SK-N-SH (cell line): ENCODE measurements around the gene SWI5. TPM values are rescaled to one million over a fixed set of nuclear protein-coding genes. Genes with fewer than 3 reads are reported as not detected.

ENCODE experiments used
- CTCF ChIA-PET: fragments of 300-600, 350-600 bp; formaldehyde crosslinking; extraction: SDS; loops from one replicate; lab custom pipeline; 2021; lab: Yijun Ruan, JAX
- POLR2A ChIA-PET: fragments of 350-600 bp; sonication (Branson Sonifier 250); formaldehyde crosslinking; extraction: SDS; loops from one replicate; lab custom pipeline; 2020; ENCODE audit warnings: antibody characterized with exemption, inconsistent platforms; lab: Yijun Ruan, JAX
- DNase-seq: peaks from one replicate; pipeline ENCODE4 v3.0.0; 2012
- H2AFZ ChIP-seq: fragments of 200-600 bp; sonication (generic); 2 replicates; pipeline ENCODE4 v1.8.1; 2016; ENCODE audit warnings: antibody characterized with exemption, mild to moderate bottlenecking, low read depth
- H3F3A ChIP-seq: fragments of 200-600 bp; sonication (generic); replicated peaks from 2 replicates; pipeline ENCODE3; 2016; ENCODE audit warnings: antibody characterized with exemption, mild to moderate bottlenecking; ENCODE audit not compliant: insufficient read depth
- H3K27ac ChIP-seq, 2 experiments: fragments of 200-500 bp in 1 of 2; fragments of 200-600 bp in 1 of 2; sonication (Bioruptor generic) in 1 of 2; sonication (generic), shearing (Covaris generic) in 1 of 2; 2 replicates each; pipeline versions ENCODE4 v1.5.1 to v1.6.1; 2014 to 2016; ENCODE audit warnings: low read depth in 2 of 2, inconsistent platforms in 1 of 2, low read length in 1 of 2, mild to moderate bottlenecking in 1 of 2, mixed read lengths in 1 of 2
- H3K27me3 ChIP-seq: fragments of 200-600 bp; sonication (generic), shearing (Covaris generic); 2 replicates; pipeline ENCODE4 v1.6.1; 2016; ENCODE audit warnings: mixed run types; ENCODE audit not compliant: insufficient read depth
- H3K36me3 ChIP-seq, 2 experiments: fragments of 200-500 bp in 1 of 2; fragments of 200-600 bp in 1 of 2; sonication (Bioruptor generic) in 1 of 2; sonication (generic) in 1 of 2; replicated peaks in 1 of 2; 2 replicates each; pipeline versions ENCODE3 to v1.5.1; 2014 to 2016; ENCODE audit warnings: low read length in 1 of 2, mild to moderate bottlenecking in 1 of 2; ENCODE audit not compliant: insufficient read depth in 2 of 2, control insufficient read depth in 1 of 2
- H3K4me1 ChIP-seq, 2 experiments: fragments of 200-500 bp in 1 of 2; fragments of 200-600 bp in 1 of 2; sonication (Bioruptor generic) in 1 of 2; sonication (generic), shearing (Covaris generic) in 1 of 2; 2 replicates each; pipeline versions ENCODE4 v1.5.1 to v1.6.1; 2014 to 2016; ENCODE audit warnings: low read depth in 1 of 2, low read length in 1 of 2, mixed run types in 1 of 2; ENCODE audit not compliant: insufficient read depth in 2 of 2, control insufficient read depth in 1 of 2
- H3K4me2 ChIP-seq: fragments of 200-600 bp; sonication (generic), shearing (Covaris generic); 2 replicates; pipeline ENCODE4 v1.6.1; 2017; ENCODE audit warnings: mixed run types
- H3K4me3 ChIP-seq, 2 experiments: fragments of 200-500 bp in 1 of 2; fragments of 200-600 bp in 1 of 2; sonication (Bioruptor generic) in 1 of 2; sonication (generic), shearing (Covaris generic) in 1 of 2; 2 replicates each; pipeline versions ENCODE4 v1.5.1 to v1.8.1; 2014 to 2016; ENCODE audit warnings: low read depth in 2 of 2, inconsistent platforms in 1 of 2, low read length in 1 of 2, mild to moderate bottlenecking in 1 of 2, mixed read lengths in 1 of 2, moderate library complexity in 1 of 2
- H3K79me2 ChIP-seq: fragments of 200-600 bp; sonication (generic); 2 replicates; pipeline ENCODE4 v1.8.1; 2017; ENCODE audit warnings: mild to moderate bottlenecking; ENCODE audit not compliant: insufficient read depth
- H3K9ac ChIP-seq: fragments of 200-600 bp; sonication (generic); 2 replicates; pipeline ENCODE4 v1.6.1; 2017; ENCODE audit warnings: mixed run types
- H3K9me2 ChIP-seq: fragments of 200-600 bp; sonication (generic); 2 replicates; pipeline ENCODE4 v1.6.1; 2017; ENCODE audit warnings: mixed run types
- H3K9me3 ChIP-seq: fragments of 200-600 bp; sonication (generic); 2 replicates; pipeline ENCODE4 v1.6.1; 2017; ENCODE audit warnings: mixed run types, mild to moderate bottlenecking, moderate library complexity
- H4K20me1 ChIP-seq: fragments of 200-600 bp; sonication (generic); 2 replicates; pipeline ENCODE4 v1.6.1; 2017; ENCODE audit warnings: mild to moderate bottlenecking, mixed run types; ENCODE audit not compliant: insufficient read depth
- CHD2 ChIP-seq: fragments of 150-350 bp; IDR thresholded peaks from 2 replicates; pipeline ENCODE4 v1.6.1; 2018; ENCODE audit warnings: low read length; ENCODE audit not compliant: partially characterized antibody
- EP300 ChIP-seq, 2 experiments: IDR thresholded peaks; 2 replicates each; pipeline versions ENCODE4 v1.4.0 to v1.6.1; 2012; ENCODE audit warnings: borderline replicate concordance in 1 of 2, low read depth in 1 of 2, low read length in 1 of 2
- FOXJ3 ChIP-seq: sonication (generic); formaldehyde crosslinking; IDR thresholded peaks from 2 replicates; pipeline ENCODE4 v1.5.1; 2020; ENCODE audit warnings: mild to moderate bottlenecking, missing genetic modification reagents
- JUND ChIP-seq: IDR thresholded peaks from 2 replicates; pipeline ENCODE4 v1.4.0; 2012
- MAX ChIP-seq: IDR thresholded peaks from 2 replicates; pipeline ENCODE4 v1.4.0; 2012; ENCODE audit warnings: low read depth
- MEF2A ChIP-seq: IDR thresholded peaks from 2 replicates; pipeline ENCODE4 v1.4.0; 2012; ENCODE audit warnings: low read depth, borderline replicate concordance
- NFIC ChIP-seq: IDR thresholded peaks from 2 replicates; pipeline ENCODE4 v1.4.0; 2012; ENCODE audit warnings: borderline replicate concordance
- PBX3 ChIP-seq: IDR thresholded peaks from 2 replicates; pipeline ENCODE4; 2012
- POLR2AphosphoS5 ChIP-seq: IDR thresholded peaks from 2 replicates; pipeline ENCODE4 v1.6.1; 2012; ENCODE audit warnings: low read depth, low read length
- RCOR1 ChIP-seq: fragments of 150-350 bp; IDR thresholded peaks from 2 replicates; pipeline ENCODE4 v1.6.1; 2017; ENCODE audit warnings: antibody characterized with exemption, low read length
- RFX5 ChIP-seq: IDR thresholded peaks from 2 replicates; pipeline ENCODE4 v1.6.1; 2012; ENCODE audit warnings: mild to moderate bottlenecking, improper control_type of control experiment, low read length
- TAF1 ChIP-seq: IDR thresholded peaks from 2 replicates; pipeline ENCODE4 v1.6.1; 2012; ENCODE audit warnings: low read depth, mild to moderate bottlenecking, low read length, moderate library complexity, borderline replicate concordance
- TCF12 ChIP-seq: IDR thresholded peaks from 2 replicates; pipeline ENCODE4 v1.4.0; 2012
- YY1 ChIP-seq: IDR thresholded peaks from 2 replicates; pipeline ENCODE4 v1.4.0; 2012; ENCODE audit warnings: low read depth, mild to moderate bottlenecking
- WGBS: methylation state at CpG from one replicate; pipeline ENCODE4 v1.1.6; 2017; ENCODE audit warnings: low lambda C conversion rate; 5-methylcytosine and 5-hydroxymethylcytosine counted together
- polyA plus RNA-seq, 3 experiments: library from polyadenylated mRNA; depleted of rRNA; stranded (reverse); fragments of >200 nt; gene quantifications; 2 replicates each; pipeline ENCODE4 v1.2.3, GENCODE V29; 2012
- TF ChIP-seq, protein P1 (sequence below): IDR thresholded peaks from 2 replicates; pipeline ENCODE4 v1.4.0; 2012; ENCODE audit warnings: low read depth, borderline replicate concordance
- TF ChIP-seq, protein P2 (sequence below): fragments of 200-600 bp; sonication (generic); IDR thresholded peaks from 2 replicates; pipeline ENCODE4 v1.6.1; 2017; ENCODE audit warnings: antibody characterized with exemption, mild to moderate bottlenecking, moderate library complexity

The SWI5 gene
- polyA plus RNA-seq, 1 of the 3 experiments (the other 2 are of a cell fraction), result 84.1 TPM

DNA sequence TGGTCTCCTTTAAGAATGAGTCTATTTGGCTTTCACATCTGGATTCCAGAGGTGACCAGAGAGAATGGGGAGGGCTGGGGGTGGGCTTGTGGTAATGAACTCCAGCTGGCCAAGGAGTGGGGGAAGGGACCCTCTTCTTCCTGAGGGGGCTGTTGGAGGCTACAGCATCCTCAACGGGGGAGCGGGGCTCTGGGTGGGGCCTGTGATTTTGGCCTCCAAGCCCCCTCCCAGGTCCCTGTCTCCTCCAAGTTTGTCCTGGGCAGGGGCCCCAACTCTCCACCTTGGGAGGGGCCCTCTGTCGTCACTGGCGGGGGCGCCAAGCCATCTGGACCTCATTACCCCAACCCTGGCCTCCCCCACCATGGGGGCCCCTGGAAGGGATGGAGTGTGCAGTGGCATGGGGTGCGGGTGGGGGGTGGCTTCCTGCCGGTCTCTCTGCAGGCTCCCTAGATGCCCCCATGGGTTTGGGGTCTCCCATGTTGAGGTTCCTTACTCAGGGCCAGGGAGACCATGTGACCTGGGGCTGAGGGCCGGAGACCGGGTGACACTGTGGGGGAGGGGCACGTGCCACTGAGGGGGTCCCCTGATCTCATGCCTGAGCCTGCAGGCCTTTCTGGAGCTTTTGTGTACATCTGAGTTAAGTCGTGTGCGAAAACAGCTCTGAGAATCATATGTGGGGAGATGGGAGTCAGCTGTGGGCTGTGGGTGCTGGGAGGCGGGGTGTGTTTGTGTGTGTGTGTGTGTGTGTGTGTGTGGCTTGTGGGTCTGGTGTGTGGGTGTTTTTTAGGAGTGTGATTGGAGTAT lies 32.7 kb upstream of the SWI5 start:
- DNase-seq, result peak; percentile 85
- CTCF ChIA-PET, result interaction anchor here (0.8 to 3.4 kb wide), 3 partner anchors 12 to 43 kb away, joined by 3 to 13 read pairs (median 3); no protein-coding TSS in a partner anchor
- H3K79me2 ChIP-seq, result no peaks in the 10 kb centered on the region
- H3K4me2 ChIP-seq, result no peak overlapping the region
- H3K36me3 ChIP-seq, result peaks cover 4 to 11% of the 10 kb centered on the region in 2 experiments
- POLR2A ChIA-PET, result no interaction called here
- H3K9ac ChIP-seq, result no peak overlapping the region
- H3K4me3 ChIP-seq, result no peak overlapping the region
- H2AFZ ChIP-seq, result no peak overlapping the region
- TF ChIP-seq NFIC, result no peak
- TF ChIP-seq, protein P1, sequence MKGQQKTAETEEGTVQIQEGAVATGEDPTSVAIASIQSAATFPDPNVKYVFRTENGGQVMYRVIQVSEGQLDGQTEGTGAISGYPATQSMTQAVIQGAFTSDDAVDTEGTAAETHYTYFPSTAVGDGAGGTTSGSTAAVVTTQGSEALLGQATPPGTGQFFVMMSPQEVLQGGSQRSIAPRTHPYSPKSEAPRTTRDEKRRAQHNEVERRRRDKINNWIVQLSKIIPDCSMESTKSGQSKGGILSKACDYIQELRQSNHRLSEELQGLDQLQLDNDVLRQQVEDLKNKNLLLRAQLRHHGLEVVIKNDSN, result no peak
- no peak for TF ChIP-seq MAX
- TF ChIP-seq RCOR1, result peak; percentile 32; the same call in 1 of the 2 replicates
- no peak for TF ChIP-seq PBX3
- peak; percentile 56; the same call in 1 of the 2 replicates for TF ChIP-seq TCF12
- peak in 1 of 2 experiments; percentile 70; a peak in 1 of 4 replicates for TF ChIP-seq EP300 (IDR thresholded peaks at IDR 0.05; ENCODE audit: borderline replicate concordance in 1 of 2, low read depth in 1 of 2, low read length in 1 of 2)
- peak; percentile 15; the same call in 1 of the 2 replicates for TF ChIP-seq RFX5
- no peak for TF ChIP-seq YY1
- TF ChIP-seq MEF2A, result no peak
- no peak for TF ChIP-seq TAF1
- TF ChIP-seq, protein P2, sequence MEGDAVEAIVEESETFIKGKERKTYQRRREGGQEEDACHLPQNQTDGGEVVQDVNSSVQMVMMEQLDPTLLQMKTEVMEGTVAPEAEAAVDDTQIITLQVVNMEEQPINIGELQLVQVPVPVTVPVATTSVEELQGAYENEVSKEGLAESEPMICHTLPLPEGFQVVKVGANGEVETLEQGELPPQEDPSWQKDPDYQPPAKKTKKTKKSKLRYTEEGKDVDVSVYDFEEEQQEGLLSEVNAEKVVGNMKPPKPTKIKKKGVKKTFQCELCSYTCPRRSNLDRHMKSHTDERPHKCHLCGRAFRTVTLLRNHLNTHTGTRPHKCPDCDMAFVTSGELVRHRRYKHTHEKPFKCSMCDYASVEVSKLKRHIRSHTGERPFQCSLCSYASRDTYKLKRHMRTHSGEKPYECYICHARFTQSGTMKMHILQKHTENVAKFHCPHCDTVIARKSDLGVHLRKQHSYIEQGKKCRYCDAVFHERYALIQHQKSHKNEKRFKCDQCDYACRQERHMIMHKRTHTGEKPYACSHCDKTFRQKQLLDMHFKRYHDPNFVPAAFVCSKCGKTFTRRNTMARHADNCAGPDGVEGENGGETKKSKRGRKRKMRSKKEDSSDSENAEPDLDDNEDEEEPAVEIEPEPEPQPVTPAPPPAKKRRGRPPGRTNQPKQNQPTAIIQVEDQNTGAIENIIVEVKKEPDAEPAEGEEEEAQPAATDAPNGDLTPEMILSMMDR, result no peak
- 0 out of 2 replicates have a peak, but pooled peaks have one; percentile 37 for TF ChIP-seq FOXJ3
- TF ChIP-seq JUND, result no peak
- TF ChIP-seq POLR2AphosphoS5, result no peak
- peak; percentile 86 for TF ChIP-seq CHD2
- H3K9me3 ChIP-seq, result no peaks in the 10 kb centered on the region
- H3K4me1 ChIP-seq, result peaks cover 21 to 39% of the 10 kb centered on the region in 2 experiments
- WGBS, result 66% methylated on average over 4 of the region's 13 CpGs
- no peaks in the 10 kb centered on the region for H3F3A ChIP-seq
- peak overlapping the region in 1 of 2 experiments; percentile 95; a peak in 2 of 4 replicates for H3K27ac ChIP-seq
- no peaks in the 10 kb centered on the region for H4K20me1 ChIP-seq
- no peaks in the 10 kb centered on the region for H3K27me3 ChIP-seq
- no peaks in the 10 kb centered on the region for H3K9me2 ChIP-seq
